WI38 (cell line): ENCODE measurements around the gene FOLR3.
"Not testable (repeated sequence)": the region's sequence is repeated elsewhere in the genome, so short reads cannot be mapped to it uniquely, and the experiment has no call there.

Source experiments
- H3K4me3 ChIP-seq: 2 replicates; pipeline ENCODE4 v1.5.1; 2011; ENCODE audit warnings: low read depth, mild to moderate bottlenecking, control low read depth, low read length
- CTCF ChIP-seq: IDR thresholded peaks from 2 replicates; pipeline ENCODE4 v1.5.1; 2012; ENCODE audit warnings: low read depth, mild to moderate bottlenecking, control low read depth, low read length

The FOLR3 gene

GRCh38 chr11:72139500-72139899, 4.0 kb downstream of the FOLR3 start:
- H3K4me3 ChIP-seq: no peak overlapping the region
- TF ChIP-seq CTCF: no peak

GRCh38 chr11:72140661-72141060, 5.1 kb downstream of the FOLR3 start:
- TF ChIP-seq CTCF: no peak
- no peak overlapping the region for H3K4me3 ChIP-seq

GRCh38 chr11:72141066-72141465, 5.5 kb downstream of the FOLR3 start:
- TF ChIP-seq CTCF: no peak
- H3K4me3 ChIP-seq: no peak overlapping the region

- H3K4me3 ChIP-seq: not testable (repeated sequence)
Measured at GRCh38 chr11:72142086-72142485, 6.6 kb downstream of the FOLR3 start.

GRCh38 chr11:72142543-72142942, 7.0 kb downstream of the FOLR3 start:
- H3K4me3 ChIP-seq: not testable (repeated sequence)

GRCh38 chr11:72144807-72145565, 9.5 kb downstream of the FOLR3 start:
- TF ChIP-seq CTCF: no peak
- no peak overlapping the region for H3K4me3 ChIP-seq

- no peak for TF ChIP-seq CTCF
- H3K4me3 ChIP-seq: no peak overlapping the region
Measured at GRCh38 chr11:72146625-72147024, 11.1 kb downstream of the FOLR3 start.

GRCh38 chr11:72150882-72151281, 15.4 kb downstream of the FOLR3 start:
- no peak overlapping the region for H3K4me3 ChIP-seq
- no peak for TF ChIP-seq CTCF

GRCh38 chr11:72153874-72154273, 18.3 kb downstream of the FOLR3 start:
- not testable (repeated sequence) for H3K4me3 ChIP-seq
